ENCODE results near the gene SAMD1. TPM values are rescaled to one million over a fixed set of nuclear protein-coding genes. Genes with fewer than 3 reads are reported as not detected.

Gene SAMD1
- total RNA-seq, 1 experiment from 2014 or later = 12.9 TPM

- H3K27me3 Mint-ChIP-seq (ENCODE audit: insufficient read depth, unreplicated experiment) = no peaks in the 10 kb centered on the region
- H3K9me3 Mint-ChIP-seq (ENCODE audit: unreplicated experiment) = no peaks in the 10 kb centered on the region
- peak overlapping the region; percentile 93 for H3K27ac Mint-ChIP-seq (ENCODE audit: low read depth, unreplicated experiment)
- no peak overlapping the region for H3K4me3 Mint-ChIP-seq (ENCODE audit: unreplicated experiment)
- TF ChIP-seq, protein P1, sequence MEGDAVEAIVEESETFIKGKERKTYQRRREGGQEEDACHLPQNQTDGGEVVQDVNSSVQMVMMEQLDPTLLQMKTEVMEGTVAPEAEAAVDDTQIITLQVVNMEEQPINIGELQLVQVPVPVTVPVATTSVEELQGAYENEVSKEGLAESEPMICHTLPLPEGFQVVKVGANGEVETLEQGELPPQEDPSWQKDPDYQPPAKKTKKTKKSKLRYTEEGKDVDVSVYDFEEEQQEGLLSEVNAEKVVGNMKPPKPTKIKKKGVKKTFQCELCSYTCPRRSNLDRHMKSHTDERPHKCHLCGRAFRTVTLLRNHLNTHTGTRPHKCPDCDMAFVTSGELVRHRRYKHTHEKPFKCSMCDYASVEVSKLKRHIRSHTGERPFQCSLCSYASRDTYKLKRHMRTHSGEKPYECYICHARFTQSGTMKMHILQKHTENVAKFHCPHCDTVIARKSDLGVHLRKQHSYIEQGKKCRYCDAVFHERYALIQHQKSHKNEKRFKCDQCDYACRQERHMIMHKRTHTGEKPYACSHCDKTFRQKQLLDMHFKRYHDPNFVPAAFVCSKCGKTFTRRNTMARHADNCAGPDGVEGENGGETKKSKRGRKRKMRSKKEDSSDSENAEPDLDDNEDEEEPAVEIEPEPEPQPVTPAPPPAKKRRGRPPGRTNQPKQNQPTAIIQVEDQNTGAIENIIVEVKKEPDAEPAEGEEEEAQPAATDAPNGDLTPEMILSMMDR (IDR thresholded peaks at IDR 0.05; ENCODE audit: unreplicated experiment) = no peak
- ChIA-PET POLR2A (no interaction called here), CTCF (no interaction called here)
- intact Hi-C loops (cut with micrococcal nuclease) = loop anchor here (5.0 kb wide), 1 partner anchor 38 kb away; no protein-coding TSS in a partner anchor
- peaks cover 18% of the 10 kb centered on the region for H3K4me1 Mint-ChIP-seq (ENCODE audit: insufficient read depth, unreplicated experiment)
- no peak for DNase-seq (ENCODE audit: unreplicated experiment)
- no peaks in the 10 kb centered on the region for H3K36me3 Mint-ChIP-seq (ENCODE audit: insufficient read depth, unreplicated experiment)
- no TSS peak for BruUV-seq (replicated peaks)
Observed at GRCh38 chr19:14119644-14120496, 29.3 kb upstream of the SAMD1 start.

DNA sequence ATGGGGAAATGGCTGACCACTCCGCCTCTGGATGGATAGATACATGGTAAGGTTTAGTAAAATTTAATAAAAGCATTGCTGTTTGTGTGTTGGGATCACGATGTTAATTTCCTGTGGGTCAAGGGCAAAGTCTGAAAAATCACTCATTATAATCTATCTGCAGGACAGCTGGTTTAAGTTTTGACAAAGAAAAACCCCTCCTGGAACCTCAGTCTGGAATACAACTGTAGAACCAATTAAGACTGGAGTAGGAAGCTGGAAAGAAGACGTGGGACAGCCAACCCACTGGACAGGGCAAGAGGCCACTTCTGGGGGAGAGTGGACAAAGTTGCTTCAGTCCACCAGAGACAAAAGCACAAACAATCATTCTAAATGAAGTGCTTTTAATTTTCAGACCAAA, 28.6 kb upstream of the SAMD1 start:
- Mint-ChIP-seq H3K4me3 (ENCODE audit: unreplicated experiment) (peak overlapping the region; percentile 83), H3K27ac (ENCODE audit: low read depth, unreplicated experiment) (peak overlapping the region; percentile 93), H3K9me3 (ENCODE audit: unreplicated experiment) (no peaks in the 10 kb centered on the region), H3K27me3 (ENCODE audit: insufficient read depth, unreplicated experiment) (no peaks in the 10 kb centered on the region), H3K4me1 (ENCODE audit: insufficient read depth, unreplicated experiment) (peaks cover 18% of the 10 kb centered on the region), H3K36me3 (ENCODE audit: insufficient read depth, unreplicated experiment) (no peaks in the 10 kb centered on the region)
- intact Hi-C loops (cut with micrococcal nuclease) = loop anchor here (5.0 kb wide), 1 partner anchor 37 kb away; no protein-coding TSS in a partner anchor
- TF ChIP-seq, protein P1 (IDR thresholded peaks at IDR 0.05; ENCODE audit: unreplicated experiment) = no peak
- no peak for DNase-seq (ENCODE audit: unreplicated experiment)
- CTCF ChIA-PET = interaction anchor here (0.6 to 1.0 kb wide), 4 partner anchors 16 to 1312 kb away, joined by 3 to 4 read pairs (median 4); partner anchors contain the start of gene ASF1B
- BruUV-seq (replicated peaks) = no TSS peak
- POLR2A ChIA-PET = interaction anchor here (1.0 to 2.3 kb wide), 3 partner anchors 16 to 278 kb away, joined by 3 to 22 read pairs (median 5); partner anchors contain the start of gene ASF1B

- peak; percentile 77 for DNase-seq (ENCODE audit: unreplicated experiment)
- H3K27ac Mint-ChIP-seq (ENCODE audit: low read depth, unreplicated experiment) = peak overlapping the region; percentile 93
- TF ChIP-seq, protein P1 (IDR thresholded peaks at IDR 0.05; ENCODE audit: unreplicated experiment) = no peak
- no peaks in the 10 kb centered on the region for H3K27me3 Mint-ChIP-seq (ENCODE audit: insufficient read depth, unreplicated experiment)
- no peaks in the 10 kb centered on the region for H3K9me3 Mint-ChIP-seq (ENCODE audit: unreplicated experiment)
- POLR2A ChIA-PET = interaction anchor here (0.6 to 2.3 kb wide), 11 partner anchors 9 to 443 kb away, joined by 3 to 22 read pairs (median 3); partner anchors contain the start of gene ASF1B
- CTCF ChIA-PET = interaction anchor here (0.6 to 1.0 kb wide), 4 partner anchors 17 to 1312 kb away, joined by 3 to 4 read pairs (median 4); partner anchors contain the start of gene ASF1B
- no peaks in the 10 kb centered on the region for H3K36me3 Mint-ChIP-seq (ENCODE audit: insufficient read depth, unreplicated experiment)
- BruUV-seq (replicated peaks) = no TSS peak
- peaks cover 18% of the 10 kb centered on the region for H3K4me1 Mint-ChIP-seq (ENCODE audit: insufficient read depth, unreplicated experiment)
- H3K4me3 Mint-ChIP-seq (ENCODE audit: unreplicated experiment) = peak overlapping the region; percentile 83
- intact Hi-C loops (cut with micrococcal nuclease) = loop anchor here (1.0 to 5.0 kb wide), 2 partner anchors 36 to 238 kb away; no protein-coding TSS in a partner anchor
Observed at GRCh38 chr19:14118165-14119051, 27.9 kb upstream of the SAMD1 start.

Measured in MCF 10A (cell line).